ENCODE data around the gene FBXW12.

The FBXW12 gene

GRCh38 chr3:48422272-48422671 lies 50.3 kb downstream of the FBXW12 start:
- TF ChIP-seq CTCF (IDR thresholded peaks at IDR 0.05; ENCODE audit: insufficient read depth, low read length, missing control alignments): no peak
- ChIA-PET POLR2A (no interaction called here), CTCF (interaction anchor here (1.0 to 16.2 kb wide), 5 partner anchors 10 to 147 kb away, joined by 4 to 749 read pairs (median 10); partner anchors contain the start of genes CCDC51 and TMA7)
- no peak overlapping the region for H3K4me3 ChIP-seq (ENCODE audit: low read depth, low read length)
- DNase-seq (ENCODE audit: low read depth, low spot score): no peak

- TF ChIP-seq CTCF (IDR thresholded peaks at IDR 0.05; ENCODE audit: insufficient read depth, low read length, missing control alignments): no peak
- DNase-seq (ENCODE audit: low read depth, low spot score): no peak
- H3K4me3 ChIP-seq (ENCODE audit: low read depth, low read length): no peak overlapping the region
- POLR2A ChIA-PET: no interaction called here
- CTCF ChIA-PET: interaction anchor here (1.0 to 16.2 kb wide), 5 partner anchors 10 to 148 kb away, joined by 4 to 749 read pairs (median 10); partner anchors contain the start of genes CCDC51 and TMA7
These were observed 50.7 kb downstream of the FBXW12 start for GRCh38 chr3:48422681-48423080.

- no peak overlapping the region for H3K4me3 ChIP-seq (ENCODE audit: low read depth, low read length)
- ChIA-PET POLR2A (no interaction called here), CTCF (interaction anchor here (1.1 to 16.2 kb wide), 5 partner anchors 9 to 18 kb away, joined by 4 to 749 read pairs (median 10); partner anchors contain the start of genes CCDC51 and TMA7)
- DNase-seq (ENCODE audit: low read depth, low spot score): no peak
- TF ChIP-seq CTCF (IDR thresholded peaks at IDR 0.05; ENCODE audit: insufficient read depth, low read length, missing control alignments): no peak
These were observed 51.3 kb downstream of the FBXW12 start for GRCh38 chr3:48423241-48423882.

GRCh38 chr3:48423883-48424695 lies 52.1 kb downstream of the FBXW12 start:
- no peak overlapping the region for H3K4me3 ChIP-seq (ENCODE audit: low read depth, low read length)
- ChIA-PET CTCF (interaction anchor here (1.1 to 16.2 kb wide), 4 partner anchors 10 to 18 kb away, joined by 4 to 749 read pairs (median 41); partner anchors contain the start of genes CCDC51 and TMA7), POLR2A (no interaction called here)
- DNase-seq (ENCODE audit: low read depth, low spot score): no peak
- TF ChIP-seq CTCF (IDR thresholded peaks at IDR 0.05; ENCODE audit: insufficient read depth, low read length, missing control alignments): no peak

- no peak for DNase-seq (ENCODE audit: low read depth, low spot score)
- ChIA-PET POLR2A (no interaction called here), CTCF (interaction anchor here (7.0 to 17.0 kb wide), 3 partner anchors 11 to 153 kb away, joined by 77 to 948 read pairs (median 749); no protein-coding TSS in a partner anchor)
These were observed 53.3 kb downstream of the FBXW12 start for GRCh38 chr3:48425281-48425812.

More at GRCh38 chr3:48425281-48425812, 53.3 kb downstream of the FBXW12 start:
- TF ChIP-seq CTCF (IDR thresholded peaks at IDR 0.05; ENCODE audit: insufficient read depth, low read length, missing control alignments): no peak
- no peak overlapping the region for H3K4me3 ChIP-seq (ENCODE audit: low read depth, low read length)

Data from AG04449 (cell line).